ENCODE measurements around the gene TUFT1.

GRCh38 chr1:151537112-151537511 lies 3.0 kb upstream of the TUFT1 start:
- TF ChIP-seq, protein P1, sequence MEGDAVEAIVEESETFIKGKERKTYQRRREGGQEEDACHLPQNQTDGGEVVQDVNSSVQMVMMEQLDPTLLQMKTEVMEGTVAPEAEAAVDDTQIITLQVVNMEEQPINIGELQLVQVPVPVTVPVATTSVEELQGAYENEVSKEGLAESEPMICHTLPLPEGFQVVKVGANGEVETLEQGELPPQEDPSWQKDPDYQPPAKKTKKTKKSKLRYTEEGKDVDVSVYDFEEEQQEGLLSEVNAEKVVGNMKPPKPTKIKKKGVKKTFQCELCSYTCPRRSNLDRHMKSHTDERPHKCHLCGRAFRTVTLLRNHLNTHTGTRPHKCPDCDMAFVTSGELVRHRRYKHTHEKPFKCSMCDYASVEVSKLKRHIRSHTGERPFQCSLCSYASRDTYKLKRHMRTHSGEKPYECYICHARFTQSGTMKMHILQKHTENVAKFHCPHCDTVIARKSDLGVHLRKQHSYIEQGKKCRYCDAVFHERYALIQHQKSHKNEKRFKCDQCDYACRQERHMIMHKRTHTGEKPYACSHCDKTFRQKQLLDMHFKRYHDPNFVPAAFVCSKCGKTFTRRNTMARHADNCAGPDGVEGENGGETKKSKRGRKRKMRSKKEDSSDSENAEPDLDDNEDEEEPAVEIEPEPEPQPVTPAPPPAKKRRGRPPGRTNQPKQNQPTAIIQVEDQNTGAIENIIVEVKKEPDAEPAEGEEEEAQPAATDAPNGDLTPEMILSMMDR (IDR thresholded peaks at IDR 0.05; ENCODE audit: insufficient read depth, low read length), result no peak
- TF ChIP-seq, protein P2, sequence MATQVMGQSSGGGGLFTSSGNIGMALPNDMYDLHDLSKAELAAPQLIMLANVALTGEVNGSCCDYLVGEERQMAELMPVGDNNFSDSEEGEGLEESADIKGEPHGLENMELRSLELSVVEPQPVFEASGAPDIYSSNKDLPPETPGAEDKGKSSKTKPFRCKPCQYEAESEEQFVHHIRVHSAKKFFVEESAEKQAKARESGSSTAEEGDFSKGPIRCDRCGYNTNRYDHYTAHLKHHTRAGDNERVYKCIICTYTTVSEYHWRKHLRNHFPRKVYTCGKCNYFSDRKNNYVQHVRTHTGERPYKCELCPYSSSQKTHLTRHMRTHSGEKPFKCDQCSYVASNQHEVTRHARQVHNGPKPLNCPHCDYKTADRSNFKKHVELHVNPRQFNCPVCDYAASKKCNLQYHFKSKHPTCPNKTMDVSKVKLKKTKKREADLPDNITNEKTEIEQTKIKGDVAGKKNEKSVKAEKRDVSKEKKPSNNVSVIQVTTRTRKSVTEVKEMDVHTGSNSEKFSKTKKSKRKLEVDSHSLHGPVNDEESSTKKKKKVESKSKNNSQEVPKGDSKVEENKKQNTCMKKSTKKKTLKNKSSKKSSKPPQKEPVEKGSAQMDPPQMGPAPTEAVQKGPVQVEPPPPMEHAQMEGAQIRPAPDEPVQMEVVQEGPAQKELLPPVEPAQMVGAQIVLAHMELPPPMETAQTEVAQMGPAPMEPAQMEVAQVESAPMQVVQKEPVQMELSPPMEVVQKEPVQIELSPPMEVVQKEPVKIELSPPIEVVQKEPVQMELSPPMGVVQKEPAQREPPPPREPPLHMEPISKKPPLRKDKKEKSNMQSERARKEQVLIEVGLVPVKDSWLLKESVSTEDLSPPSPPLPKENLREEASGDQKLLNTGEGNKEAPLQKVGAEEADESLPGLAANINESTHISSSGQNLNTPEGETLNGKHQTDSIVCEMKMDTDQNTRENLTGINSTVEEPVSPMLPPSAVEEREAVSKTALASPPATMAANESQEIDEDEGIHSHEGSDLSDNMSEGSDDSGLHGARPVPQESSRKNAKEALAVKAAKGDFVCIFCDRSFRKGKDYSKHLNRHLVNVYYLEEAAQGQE (IDR thresholded peaks at IDR 0.05; ENCODE audit: insufficient replicate concordance, low read depth), result no peak

Data from HL-60 (cell line).